Trophoblast cell (in vitro differentiated cells and primary cell): ENCODE measurements around the gene MARCHF7.

Experiments
- DNase-seq, 2 donors: peaks; one replicate each; pipeline ENCODE4 v3.0.0-alpha.2; 2016
- H2AFZ ChIP-seq: 2 replicates; pipeline ENCODE4 v1.6.1; 2013; ENCODE audit warnings: low read length, moderate library complexity, mild to moderate bottlenecking; ENCODE audit not compliant: insufficient read depth, poor library complexity
- H2AK5ac ChIP-seq: 2 replicates; pipeline ENCODE4 v1.6.1; 2013; ENCODE audit warnings: mild to moderate bottlenecking, low read length
- H2BK120ac ChIP-seq: 2 replicates; pipeline ENCODE4 v1.6.1; 2013; ENCODE audit warnings: low read length, mild to moderate bottlenecking, moderate library complexity; ENCODE audit not compliant: insufficient read depth, poor library complexity
- H2BK12ac ChIP-seq: 2 replicates; pipeline ENCODE4 v1.6.1; 2013; ENCODE audit warnings: mild to moderate bottlenecking, low read length, moderate library complexity
- H2BK5ac ChIP-seq: 2 replicates; pipeline ENCODE4 v1.6.1; 2013; ENCODE audit warnings: low read length, low read depth, moderate library complexity, mild to moderate bottlenecking; ENCODE audit not compliant: poor library complexity
- H3K14ac ChIP-seq: 2 replicates; pipeline ENCODE4 v1.6.1; 2013; ENCODE audit warnings: mild to moderate bottlenecking, low read length
- H3K18ac ChIP-seq: 2 replicates; pipeline ENCODE4 v1.6.1; 2013; ENCODE audit warnings: mild to moderate bottlenecking, low read length
- H3K23ac ChIP-seq: 2 replicates; pipeline ENCODE4 v1.6.1; 2013; ENCODE audit warnings: low read length
- H3K27ac ChIP-seq: 2 replicates; pipeline ENCODE4 v1.5.1; 2013; ENCODE audit warnings: low read depth, mild to moderate bottlenecking, inconsistent platforms, low read length, moderate library complexity
- H3K27me3 ChIP-seq: 2 replicates; pipeline ENCODE4 v1.6.1; 2013; ENCODE audit warnings: inconsistent platforms, mild to moderate bottlenecking, low read length, moderate library complexity; ENCODE audit not compliant: insufficient read depth
- H3K36me3 ChIP-seq, 2 experiments: 1 replicate in 1 of 2; 2 replicates in 1 of 2; pipeline ENCODE4 v1.6.1; 2013; ENCODE audit warnings: low read length in 2 of 2, mild to moderate bottlenecking in 2 of 2, moderate library complexity in 1 of 2; ENCODE audit not compliant: insufficient read depth in 2 of 2, control insufficient read depth in 1 of 2
- H3K4ac ChIP-seq: 2 replicates; pipeline ENCODE4 v1.6.1; 2013; ENCODE audit warnings: low read depth, mild to moderate bottlenecking, low read length, moderate library complexity
- H3K4me1 ChIP-seq, 2 experiments: 1 replicate in 1 of 2; 2 replicates in 1 of 2; pipeline ENCODE4 v1.6.1; 2013; ENCODE audit warnings: low read length in 2 of 2, mild to moderate bottlenecking in 2 of 2, moderate library complexity in 1 of 2; ENCODE audit not compliant: insufficient read depth in 2 of 2, control insufficient read depth in 1 of 2
- H3K4me2 ChIP-seq: 2 replicates; pipeline ENCODE4 v1.6.1; 2013; ENCODE audit warnings: inconsistent platforms, mild to moderate bottlenecking, low read length, moderate library complexity
- H3K4me3 ChIP-seq: 2 replicates; pipeline ENCODE4 v1.5.1; 2013; ENCODE audit warnings: mild to moderate bottlenecking, low read depth, low read length, inconsistent platforms
- H3K79me1 ChIP-seq: one replicate; pipeline ENCODE4 v1.6.1; 2013; ENCODE audit warnings: low read length
- H3K79me2 ChIP-seq: 2 replicates; pipeline ENCODE4 v1.6.1; 2013; ENCODE audit warnings: low read length, mild to moderate bottlenecking; ENCODE audit not compliant: control insufficient read depth, insufficient read depth, poor library complexity
- H3K9ac ChIP-seq: 2 replicates; pipeline ENCODE4 v1.6.1; 2013; ENCODE audit warnings: mild to moderate bottlenecking, low read length
- H3K9me3 ChIP-seq: 2 replicates; pipeline ENCODE4 v1.6.1; 2013; ENCODE audit warnings: low read depth, mild to moderate bottlenecking, control low read depth, inconsistent platforms, low read length; ENCODE audit not compliant: insufficient read depth
- H4K12ac ChIP-seq: 2 replicates; pipeline ENCODE4 v1.6.1; 2013; ENCODE audit warnings: low read depth, mild to moderate bottlenecking, low read length, moderate library complexity
- H4K8ac ChIP-seq: 2 replicates; pipeline ENCODE4 v1.6.1; 2013; ENCODE audit warnings: low read depth, mild to moderate bottlenecking, low read length, moderate library complexity
- H4K91ac ChIP-seq: one replicate; pipeline ENCODE4 v1.6.1; 2013; ENCODE audit warnings: low read depth, mild to moderate bottlenecking, low read length, moderate library complexity
- WGBS: extraction: QIAGEN DNeasy Blood & Tissue Kit; methylation state at CpG from one replicate; pipeline ENCODE4 v1.1.7; 2013; ENCODE audit warnings: missing lambda C conversion rate; ENCODE audit not compliant: insufficient read length, insufficient coverage; ENCODE audit errors: extremely low coverage; 5-methylcytosine and 5-hydroxymethylcytosine counted together

The MARCHF7 gene

GRCh38 chr2:159759577-159759976, 47.3 kb downstream of the MARCHF7 start:
- Histone ChIP-seq H3K9ac (no peak overlapping the region), H4K12ac (no peak overlapping the region), H3K4me1 (no peaks in the 10 kb centered on the region), H3K27ac (no peak overlapping the region), H2AFZ (no peak overlapping the region), H3K27me3 (no peaks in the 10 kb centered on the region), H2BK12ac (no peak overlapping the region), H3K36me3 (peaks cover 14 to 17% of the 10 kb centered on the region in 2 experiments), H3K4me3 (no peak overlapping the region), H3K23ac (no peak overlapping the region), H3K79me2 (no peaks in the 10 kb centered on the region), H2BK120ac (no peak overlapping the region), H3K4me2 (no peak overlapping the region), H3K4ac (no peak overlapping the region), H4K8ac (no peak overlapping the region), H2AK5ac (no peak overlapping the region), H3K18ac (no peak overlapping the region), H3K14ac (no peak overlapping the region), H3K9me3 (no peaks in the 10 kb centered on the region), H4K91ac (no peak overlapping the region), H3K79me1 (no peaks in the 10 kb centered on the region), H2BK5ac (no peak overlapping the region)
- WGBS = no CpG with 5 or more reads among the region's 3 CpGs
- no peak for DNase-seq

GRCh38 chr2:159760326-159760725, 48.0 kb downstream of the MARCHF7 start:
- Histone ChIP-seq H3K4me2 (no peak overlapping the region), H3K9me3 (no peaks in the 10 kb centered on the region), H3K23ac (no peak overlapping the region), H2AK5ac (no peak overlapping the region), H2BK5ac (no peak overlapping the region), H3K27me3 (no peaks in the 10 kb centered on the region), H4K12ac (no peak overlapping the region), H3K79me1 (no peaks in the 10 kb centered on the region), H4K8ac (no peak overlapping the region), H3K4me3 (no peak overlapping the region), H2BK12ac (no peak overlapping the region), H3K4me1 (no peaks in the 10 kb centered on the region), H3K79me2 (no peaks in the 10 kb centered on the region), H3K18ac (no peak overlapping the region), H3K36me3 (peaks cover 14 to 17% of the 10 kb centered on the region in 2 experiments), H3K27ac (no peak overlapping the region), H3K4ac (no peak overlapping the region), H3K14ac (no peak overlapping the region), H4K91ac (no peak overlapping the region), H2AFZ (no peak overlapping the region), H2BK120ac (no peak overlapping the region), H3K9ac (no peak overlapping the region)
- no peak for DNase-seq

GRCh38 chr2:159762075-159762474, 49.8 kb downstream of the MARCHF7 start:
- Histone ChIP-seq H3K79me2 (no peaks in the 10 kb centered on the region), H3K4ac (no peak overlapping the region), H3K4me3 (no peak overlapping the region), H2BK120ac (no peak overlapping the region), H3K23ac (no peak overlapping the region), H3K9me3 (no peaks in the 10 kb centered on the region), H3K9ac (no peak overlapping the region), H4K91ac (no peak overlapping the region), H3K4me1 (no peaks in the 10 kb centered on the region), H4K8ac (no peak overlapping the region), H3K27me3 (no peaks in the 10 kb centered on the region), H2BK5ac (no peak overlapping the region), H4K12ac (no peak overlapping the region), H3K4me2 (no peak overlapping the region), H3K14ac (no peak overlapping the region), H3K27ac (no peak overlapping the region), H2BK12ac (no peak overlapping the region), H3K79me1 (no peaks in the 10 kb centered on the region), H3K18ac (no peak overlapping the region), H2AK5ac (no peak overlapping the region), H3K36me3 (peaks cover 10 to 18% of the 10 kb centered on the region in 2 experiments), H2AFZ (no peak overlapping the region)
- WGBS = no CpG with 5 or more reads among the region's 1 CpG
- no peak for DNase-seq
